PC-3 (cell line): Measurements from ENCODE around the gene EPC1. TPM values are rescaled to one million over a fixed set of nuclear protein-coding genes. Genes with fewer than 3 reads are reported as not detected.

Source experiments
- ATAC-seq: fragments of 200-7000 bp; cut with Tn5 transposase; 2 replicates; pipeline ENCODE4 v1.9.1; 2020; ENCODE audit warnings: mild to moderate bottlenecking, moderate library complexity
- BruUV-seq: library from RNA; stranded (reverse); fragments of 400-500 nt; replicated peaks from 2 replicates; lab custom pipeline; 2021; lab: Mats Ljungman, UMichigan
- CTCF ChIA-PET: fragments of 300-600 bp; sonication (Branson Sonifier 250); formaldehyde crosslinking; loops from one replicate; lab custom pipeline; 2022; ENCODE audit warnings: antibody characterized with exemption; lab: Charles Lee
- POLR2A ChIA-PET: fragments of 300-600 bp; sonication (Branson Sonifier 250); formaldehyde crosslinking; loops from one replicate; lab custom pipeline; 2022; ENCODE audit warnings: antibody characterized with exemption; ENCODE audit not compliant: unreplicated experiment; lab: Charles Lee
- DNase-seq: peaks from one replicate; pipeline ENCODE4 v3.0.0-alpha.2; 2015
- H2AFZ ChIP-seq: fragments of 300-600 bp; sonication (generic); 2 replicates; pipeline ENCODE4 v1.6.0; 2016; ENCODE audit warnings: antibody characterized with exemption, low read length
- H3F3A ChIP-seq: fragments of 300-600 bp; sonication (generic); one replicate; pipeline ENCODE4 v1.6.0; 2017; ENCODE audit warnings: antibody characterized with exemption, low read length, control low read depth, mild to moderate bottlenecking; ENCODE audit not compliant: unreplicated experiment
- H3K27ac ChIP-seq: fragments of 300-600 bp; sonication (generic); 2 replicates; pipeline ENCODE4 v1.5.1; 2016; ENCODE audit warnings: mild to moderate bottlenecking, low read length
- H3K27me3 ChIP-seq: fragments of 300-600 bp; sonication (generic); 2 replicates; pipeline ENCODE4 v1.6.1; 2016; ENCODE audit warnings: low read length, mixed read lengths
- H3K36me3 ChIP-seq: fragments of 300-600 bp; sonication (generic); 2 replicates; pipeline ENCODE4 v1.6.1; 2016; ENCODE audit warnings: low read depth, mixed run types, low read length, mixed read lengths
- H3K4me1 ChIP-seq: fragments of 300-600 bp; sonication (generic); 2 replicates; pipeline ENCODE4 v1.5.1; 2016; ENCODE audit warnings: low read length; ENCODE audit not compliant: insufficient read depth
- H3K4me2 ChIP-seq: fragments of 300-600 bp; sonication (generic); 2 replicates; pipeline ENCODE4 v1.6.0; 2016; ENCODE audit warnings: low read length
- H3K4me3 ChIP-seq: fragments of 300-600 bp; sonication (generic); 2 replicates; pipeline ENCODE4 v1.5.1; 2016; ENCODE audit warnings: mild to moderate bottlenecking, low read length, mixed read lengths
- H3K79me2 ChIP-seq: fragments of 300-600 bp; sonication (generic); 2 replicates; pipeline ENCODE4 v1.6.1; 2017; ENCODE audit warnings: low read length, mixed read lengths
- H3K9ac ChIP-seq: fragments of 300-600 bp; sonication (generic); 2 replicates; pipeline ENCODE4 v1.6.0; 2016; ENCODE audit warnings: mild to moderate bottlenecking, low read length
- H3K9me2 ChIP-seq: fragments of 300-600 bp; sonication (generic); replicated peaks from 2 replicates; pipeline ENCODE4 v1.6.1; 2016; ENCODE audit warnings: mixed run types, low read length, mixed read lengths
- H3K9me3 ChIP-seq: fragments of 300-600 bp; sonication (generic); 2 replicates; pipeline ENCODE4 v1.6.1; 2016; ENCODE audit warnings: low read length, mixed read lengths
- H4K20me1 ChIP-seq: fragments of 300-600 bp; sonication (generic); 2 replicates; pipeline ENCODE4 v1.6.1; 2016; ENCODE audit warnings: low read length, mixed read lengths
- CTCF ChIP-seq: fragments of 300-600 bp; sonication (generic); conservative IDR thresholded peaks from 2 replicates; pipeline ENCODE4 v1.5.1; 2017; ENCODE audit warnings: antibody characterized with exemption, low read depth, mild to moderate bottlenecking, low read length
- EZH2 ChIP-seq: fragments of 300-600 bp; sonication (generic); IDR thresholded peaks from one replicate; pipeline ENCODE4 v1.6.1; 2017; ENCODE audit warnings: antibody characterized with exemption, mild to moderate bottlenecking, low read length; ENCODE audit not compliant: unreplicated experiment
- EZH2phosphoT487 ChIP-seq: fragments of 300-600 bp; sonication (generic); IDR thresholded peaks from 2 replicates; pipeline ENCODE4 v1.6.1; 2018; ENCODE audit warnings: mild to moderate bottlenecking, antibody characterized with exemption, low read length, borderline replicate concordance
- intact Hi-C: fragments of 100-400 bp; cut with micrococcal nuclease; formaldehyde crosslinking; loops from 2 replicates; pipeline ENCODE4 v1.9.0; 2023
- total RNA-seq: library from RNA; depleted of rRNA; stranded (reverse); fragments of >200 nt; gene quantifications from 2 replicates; pipeline ENCODE4 v1.2.3, GENCODE V29; 2014

EPC1 gene
- total RNA-seq, 1 experiment from 2014 or later = 72.7 TPM

GRCh38 chr10:32362571-32362970, 15.6 kb upstream of the EPC1 start:
- TF ChIP-seq EZH2phosphoT487 (no peak), CTCF (no peak), EZH2 (no peak)
- no peaks in the 10 kb centered on the region for H4K20me1 ChIP-seq
- H3F3A ChIP-seq = no peaks in the 10 kb centered on the region

GRCh38 chr10:32360884-32361283, 13.9 kb upstream of the EPC1 start:
- ChIA-PET POLR2A (no interaction called here), CTCF (no interaction called here)
- no TSS peak for BruUV-seq
- Histone ChIP-seq H3K36me3 (no peaks in the 10 kb centered on the region), H3K27me3 (no peaks in the 10 kb centered on the region), H3K9ac (no peak overlapping the region), H4K20me1 (no peaks in the 10 kb centered on the region), H3K79me2 (peaks cover 4% of the 10 kb centered on the region; the same call in 1 of the 2 replicates), H3K4me1 (0 out of 2 replicates have a peak, but pooled peaks cover 4% of the 10 kb centered on the region), H3F3A (no peaks in the 10 kb centered on the region), H3K9me3 (no peaks in the 10 kb centered on the region), H3K27ac (no peak overlapping the region), H3K4me3 (no peak overlapping the region), H3K9me2 (no peaks in the 10 kb centered on the region), H3K4me2 (no peak overlapping the region), H2AFZ (no peak overlapping the region)
- DNase-seq = no peak
- TF ChIP-seq CTCF (no peak), EZH2 (no peak), EZH2phosphoT487 (no peak)
- peak; percentile 27; the same call in 1 of the 2 replicates for ATAC-seq
- intact Hi-C loops = no loop called here

More at GRCh38 chr10:32362571-32362970, 15.6 kb upstream of the EPC1 start:
- H3K4me2 ChIP-seq = no peak overlapping the region
- ATAC-seq = no peak
- H3K9me3 ChIP-seq = no peaks in the 10 kb centered on the region
- peaks cover 6% of the 10 kb centered on the region; the same call in 1 of the 2 replicates for H3K4me1 ChIP-seq
- no peak overlapping the region for H2AFZ ChIP-seq
- H3K36me3 ChIP-seq = no peaks in the 10 kb centered on the region
- H3K27me3 ChIP-seq = no peaks in the 10 kb centered on the region
- H3K9ac ChIP-seq = no peak overlapping the region
- intact Hi-C loops = no loop called here
- peaks cover 11% of the 10 kb centered on the region for H3K79me2 ChIP-seq
- CTCF ChIA-PET = no interaction called here
- no peak overlapping the region for H3K27ac ChIP-seq
- POLR2A ChIA-PET = no interaction called here
- no peaks in the 10 kb centered on the region for H3K9me2 ChIP-seq
- H3K4me3 ChIP-seq = no peak overlapping the region
- DNase-seq = no peak
- no TSS peak for BruUV-seq

GRCh38 chr10:32360241-32360640, 13.3 kb upstream of the EPC1 start:
- TF ChIP-seq CTCF = no peak
- TF ChIP-seq EZH2phosphoT487 = no peak
- TF ChIP-seq EZH2 = no peak
- POLR2A ChIA-PET = interaction anchor here (0.6 kb wide), 1 partner anchor 74 kb away, joined by 16 read pairs; no protein-coding TSS in a partner anchor
- no peak overlapping the region for H2AFZ ChIP-seq

More at GRCh38 chr10:32360241-32360640, 13.3 kb upstream of the EPC1 start:
- H4K20me1 ChIP-seq = no peaks in the 10 kb centered on the region
- no peaks in the 10 kb centered on the region for H3F3A ChIP-seq
- H3K4me3 ChIP-seq = no peak overlapping the region
- no peak overlapping the region for H3K27ac ChIP-seq
- peaks cover 4% of the 10 kb centered on the region; the same call in 1 of the 2 replicates for H3K79me2 ChIP-seq
- H3K9me2 ChIP-seq = no peaks in the 10 kb centered on the region
- H3K36me3 ChIP-seq = no peaks in the 10 kb centered on the region
- DNase-seq (no peak), ATAC-seq (no peak)
- 0 out of 2 replicates have a peak, but pooled peaks cover 4% of the 10 kb centered on the region for H3K4me1 ChIP-seq
- H3K9ac ChIP-seq = no peak overlapping the region
- BruUV-seq = no TSS peak
- H3K27me3 ChIP-seq = no peaks in the 10 kb centered on the region
- CTCF ChIA-PET = no interaction called here
- no peaks in the 10 kb centered on the region for H3K9me3 ChIP-seq
- intact Hi-C loops = no loop called here
- no peak overlapping the region for H3K4me2 ChIP-seq
